Endothelial cell of umbilical vein (primary cell): ENCODE results near the gene SMAD5. TPM values are rescaled to one million over a fixed set of nuclear protein-coding genes. Genes with fewer than 3 reads are reported as not detected.

ENCODE experiments used
- BruUV-seq: library from RNA; stranded (reverse); fragments of 400-500 nt; replicated peaks from 2 replicates; lab custom pipeline; 2021; lab: Mats Ljungman, UMichigan
- CTCF ChIA-PET: fragments of 300-600, 350-600 bp; sonication (Branson Sonifier 250); formaldehyde crosslinking; loops from one replicate; lab custom pipeline; 2021; ENCODE audit warnings: antibody characterized with exemption, inconsistent platforms; lab: Charles Lee
- POLR2A ChIA-PET: fragments of 300-600, 350-600 bp; sonication (Branson Sonifier 250); formaldehyde crosslinking; loops from one replicate; lab custom pipeline; 2021; ENCODE audit warnings: antibody characterized with exemption, inconsistent platforms; lab: Charles Lee
- DNase-seq: peaks from one replicate; pipeline ENCODE4 v3.0.0-alpha.2; 2011; ENCODE audit warnings: low read depth, low spot score
- FAIRE-seq: peaks from 2 replicates; lab custom pipeline; 2011; peaks lifted over from hg19 to GRCh38; lab: Jason Lieb, UNC
- H2AFZ ChIP-seq: 2 replicates; pipeline ENCODE4 v1.6.0; 2012; ENCODE audit warnings: low read depth, low read length, control low read depth, inconsistent platforms
- H3K27ac ChIP-seq: 2 replicates; pipeline ENCODE4 v1.5.1; 2011; ENCODE audit warnings: low read depth, mild to moderate bottlenecking, control low read depth, low read length, moderate library complexity; ENCODE audit not compliant: insufficient read depth
- H3K27me3 ChIP-seq, 2 experiments: 2 replicates each; pipeline versions ENCODE4 v1.6.0 to v1.6.1; 2011; ENCODE audit warnings: low read length in 2 of 2, mixed read lengths in 1 of 2; ENCODE audit not compliant: control insufficient read depth in 2 of 2, insufficient read depth in 2 of 2
- H3K36me3 ChIP-seq, 2 experiments: 2 replicates in 1 of 2; 3 replicates in 1 of 2; pipeline ENCODE4 v1.5.1; 2011; ENCODE audit warnings: low read length in 2 of 2, mild to moderate bottlenecking in 1 of 2, moderate library complexity in 1 of 2; ENCODE audit not compliant: control insufficient read depth in 2 of 2, insufficient read depth in 2 of 2; ENCODE audit errors: extremely low read depth in 1 of 2
- H3K4me1 ChIP-seq: 3 replicates; pipeline ENCODE4 v1.5.1; 2011; ENCODE audit warnings: mild to moderate bottlenecking, low read length; ENCODE audit not compliant: control insufficient read depth, insufficient read depth; ENCODE audit errors: extremely low read depth
- H3K4me2 ChIP-seq: 2 replicates; pipeline ENCODE4 v1.6.1; 2011; ENCODE audit warnings: low read length, control low read depth, mixed read lengths; ENCODE audit not compliant: insufficient read depth
- H3K4me3 ChIP-seq, 3 experiments: fragments of 200-600 bp in 1 of 3; sonication (generic), shearing (Covaris generic) in 1 of 3; replicated peaks in 1 of 3; 2 replicates each; pipeline ENCODE4 v1.5.1; 2011 to 2016; ENCODE audit warnings: control low read depth in 3 of 3, low read length in 3 of 3, mild to moderate bottlenecking in 2 of 3, inconsistent platforms in 1 of 3, low read depth in 1 of 3, moderate library complexity in 1 of 3; ENCODE audit not compliant: insufficient read depth in 1 of 3
- H3K79me2 ChIP-seq: 2 replicates; pipeline ENCODE4 v1.6.0; 2012; ENCODE audit warnings: low read length, inconsistent platforms; ENCODE audit not compliant: control insufficient read depth, insufficient read depth
- H3K9ac ChIP-seq: replicated peaks from 2 replicates; pipeline ENCODE3; 2011; ENCODE audit warnings: low read length, control low read depth; ENCODE audit not compliant: insufficient read depth; ENCODE audit errors: extremely low read depth
- H3K9me1 ChIP-seq: replicated peaks from 3 replicates; pipeline ENCODE4 v1.6.0; 2011; ENCODE audit warnings: mild to moderate bottlenecking, low read length; ENCODE audit not compliant: control insufficient read depth, insufficient read depth; ENCODE audit errors: extremely low read depth
- H3K9me3 ChIP-seq: replicated peaks from 2 replicates; pipeline ENCODE4 v1.5.1; 2012; ENCODE audit warnings: low read length, inconsistent platforms; ENCODE audit not compliant: control insufficient read depth, insufficient read depth
- H4K20me1 ChIP-seq: replicated peaks from 2 replicates; pipeline ENCODE3; 2011; ENCODE audit warnings: mild to moderate bottlenecking, low read length; ENCODE audit not compliant: control insufficient read depth, insufficient read depth; ENCODE audit errors: extremely low read depth
- CTCF ChIP-seq, 2 donors: IDR thresholded peaks; 1 replicate in 1 of 2; 2 replicates in 1 of 2; pipeline ENCODE4 v1.5.1; 2011; ENCODE audit warnings: low read length in 2 of 2, mild to moderate bottlenecking in 2 of 2, moderate library complexity in 2 of 2, control low read depth in 1 of 2, inconsistent platforms in 1 of 2, low read depth in 1 of 2; ENCODE audit not compliant: insufficient read depth in 1 of 2; ENCODE audit errors: extremely low read depth in 1 of 2
- EZH2 ChIP-seq: IDR thresholded peaks from 2 replicates; pipeline ENCODE4 v1.6.1; 2012; ENCODE audit warnings: borderline replicate concordance, low read depth, mild to moderate bottlenecking, moderate library complexity, low read length, inconsistent platforms; ENCODE audit not compliant: severe bottlenecking
- FOS ChIP-seq: IDR thresholded peaks from 2 replicates; pipeline ENCODE4 v1.6.1; 2011; ENCODE audit warnings: mild to moderate bottlenecking, low read length, moderate library complexity, borderline replicate concordance; ENCODE audit not compliant: insufficient read depth
- GATA2 ChIP-seq: IDR thresholded peaks from 2 replicates; pipeline ENCODE4 v1.7.0; 2011; ENCODE audit warnings: low read depth, mild to moderate bottlenecking, moderate library complexity, mixed read lengths, low read length; ENCODE audit not compliant: insufficient read length, insufficient read depth
- JUN ChIP-seq: IDR thresholded peaks from 2 replicates; pipeline ENCODE4 v1.6.1; 2011; ENCODE audit warnings: borderline replicate concordance, low read depth; ENCODE audit not compliant: insufficient read length, insufficient read depth
- MYC ChIP-seq: IDR thresholded peaks from one replicate; pipeline ENCODE4 v1.6.1; 2011; ENCODE audit warnings: mild to moderate bottlenecking, low read depth, low read length
- POLR2A ChIP-seq: IDR thresholded peaks from 2 replicates; pipeline ENCODE4 v1.6.1; 2012; ENCODE audit warnings: low read depth, mild to moderate bottlenecking, control low read depth, low read length
- POLR2AphosphoS5 ChIP-seq: IDR thresholded peaks from 2 replicates; pipeline ENCODE4 v1.6.1; 2012; ENCODE audit warnings: low read depth, mild to moderate bottlenecking, control low read depth, low read length, moderate library complexity; ENCODE audit not compliant: insufficient read depth
- dilution Hi-C: fragments of 300-500 bp; cut with MboI; formaldehyde crosslinking; loops from one replicate; pipeline ENCODE4 v1.15.0; 2019; ENCODE audit warnings: low sequenced_read_pairs; ENCODE audit not compliant: extremely low pct_ligation_motif_present
- intact Hi-C: fragments of 100-400 bp; cut with micrococcal nuclease; formaldehyde crosslinking; loops from one replicate; pipeline ENCODE4 v1.10.0; 2022
- polyA plus RNA-seq, 4 experiments: library from polyadenylated mRNA; depleted of rRNA in 3 of 4; stranded (reverse) in 3 of 4; unstranded in 1 of 4; fragments of >200 nt; gene quantifications; 2 replicates each; pipeline versions ENCODE4 v1.2.1 to v1.2.3, GENCODE V29; 2011 to 2012; ENCODE audit warnings: missing spikeins in 1 of 4
- total RNA-seq: library from RNA; stranded (reverse); gene quantifications from 2 replicates; pipeline ENCODE4 v1.2.3, GENCODE V29; 2021
- TF ChIP-seq, protein P1 (sequence below): IDR thresholded peaks from 2 replicates; pipeline ENCODE4 v1.6.1; 2011; ENCODE audit not compliant: insufficient read depth, insufficient read length

The SMAD5 gene
- total and polyA plus RNA-seq, 2 donors (not counting 3 experiments of a cell fraction or from before 2014, with no cell fraction given), result 26.0 to 66.0 TPM

DNA sequence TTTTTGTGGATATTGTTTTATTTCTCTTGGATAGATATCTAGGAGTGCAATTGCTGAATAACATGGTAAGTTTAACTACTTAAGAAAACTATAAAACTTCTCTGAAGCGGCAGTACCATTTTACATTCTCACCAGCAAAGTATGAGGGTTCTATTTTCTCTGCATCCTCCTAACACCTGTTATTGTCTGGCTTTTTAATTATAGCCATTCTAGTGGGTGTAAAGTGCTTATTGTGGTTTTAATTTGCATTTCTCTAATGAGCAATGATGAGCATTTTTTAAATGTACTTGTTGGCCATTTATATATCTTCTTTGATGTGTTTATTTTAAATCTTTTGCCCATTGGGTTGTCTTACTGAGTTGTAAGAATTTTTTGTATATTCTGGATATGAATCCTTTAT is 31.6 kb downstream of the SMAD5 start:
- Histone ChIP-seq H3K9me1 (no peaks in the 10 kb centered on the region), H3K27me3 (no peaks in the 10 kb centered on the region), H3K79me2 (peaks cover 18% of the 10 kb centered on the region), H3K36me3 (peaks cover 0 to 2% of the 10 kb centered on the region in 2 experiments), H3K27ac (no peak overlapping the region), H3K9me3 (no peaks in the 10 kb centered on the region), H3K4me3 (no peak overlapping the region), H3K9ac (no peak overlapping the region), H3K4me1 (no peaks in the 10 kb centered on the region), H4K20me1 (no peaks in the 10 kb centered on the region), H2AFZ (no peak overlapping the region), H3K4me2 (no peak overlapping the region)
- dilution Hi-C loops, result no loop called here
- DNase-seq (no peak), FAIRE-seq (no peak)
- intact Hi-C loops, result no loop called here
- POLR2A ChIA-PET, result no interaction called here
- CTCF ChIA-PET, result interaction anchor here (1.3 to 1.5 kb wide), 2 partner anchors 26 to 219 kb away, joined by 3 to 5 read pairs; no protein-coding TSS in a partner anchor
- BruUV-seq, result no TSS peak
- TF ChIP-seq GATA2, result no peak
- no peak for TF ChIP-seq EZH2
- no peak for TF ChIP-seq CTCF (IDR thresholded peaks at IDR 0.05; ENCODE audit: extremely low read depth in 1 of 2, insufficient read depth in 1 of 2, low read depth in 1 of 2, low read length in 2 of 2)
- TF ChIP-seq, protein P1, sequence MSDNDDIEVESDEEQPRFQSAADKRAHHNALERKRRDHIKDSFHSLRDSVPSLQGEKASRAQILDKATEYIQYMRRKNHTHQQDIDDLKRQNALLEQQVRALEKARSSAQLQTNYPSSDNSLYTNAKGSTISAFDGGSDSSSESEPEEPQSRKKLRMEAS, result no peak
- TF ChIP-seq FOS, result no peak
- TF ChIP-seq MYC, result no peak
- no peak for TF ChIP-seq POLR2A
- no peak for TF ChIP-seq POLR2AphosphoS5
- TF ChIP-seq JUN, result no peak
